Activated T-cell treated with anti-CD3 and anti-CD28 coated beads for 4 hours (primary cell): ENCODE data around the gene CELA2A.
"Not testable (repeated sequence)": the region's sequence is repeated elsewhere in the genome, so short reads cannot be mapped to it uniquely, and the experiment has no call there.

ENCODE experiments used
- DNase-seq: peaks from one replicate; pipeline ENCODE4 v3.0.0-alpha.2; 2020

Gene CELA2A

GRCh38 chr1:15504436-15504835 lies 47.9 kb downstream of the CELA2A start:
- DNase-seq: no peak

- no peak for DNase-seq
Measured at GRCh38 chr1:15506831-15507230, 50.3 kb downstream of the CELA2A start.

GRCh38 chr1:15507278-15507677 lies 50.7 kb downstream of the CELA2A start:
- DNase-seq: no peak

GRCh38 chr1:15508700-15509487 lies 52.4 kb downstream of the CELA2A start:
- no peak for DNase-seq

- no peak for DNase-seq
Measured at GRCh38 chr1:15509586-15509985, 53.1 kb downstream of the CELA2A start.

- no peak for DNase-seq
Measured at GRCh38 chr1:15510611-15511405, 54.3 kb downstream of the CELA2A start.

GRCh38 chr1:15513192-15513591 lies 56.7 kb downstream of the CELA2A start:
- no peak for DNase-seq

- no peak for DNase-seq
Measured at GRCh38 chr1:15513919-15514318, 57.4 kb downstream of the CELA2A start.

GRCh38 chr1:15514557-15514956 lies 58.0 kb downstream of the CELA2A start:
- not testable (repeated sequence) for DNase-seq

GRCh38 chr1:15515022-15515663 lies 58.6 kb downstream of the CELA2A start:
- DNase-seq: no peak

GRCh38 chr1:15519625-15520024 lies 63.1 kb downstream of the CELA2A start:
- no peak for DNase-seq

- not testable (repeated sequence) for DNase-seq
Measured at GRCh38 chr1:15521206-15521906, 64.8 kb downstream of the CELA2A start.
